ENCODE data around the gene PARD3.
"Not testable (repeated sequence)": the region's sequence is repeated elsewhere in the genome, so short reads cannot be mapped to it uniquely, and the experiment has no call there.

PARD3 gene

DNA sequence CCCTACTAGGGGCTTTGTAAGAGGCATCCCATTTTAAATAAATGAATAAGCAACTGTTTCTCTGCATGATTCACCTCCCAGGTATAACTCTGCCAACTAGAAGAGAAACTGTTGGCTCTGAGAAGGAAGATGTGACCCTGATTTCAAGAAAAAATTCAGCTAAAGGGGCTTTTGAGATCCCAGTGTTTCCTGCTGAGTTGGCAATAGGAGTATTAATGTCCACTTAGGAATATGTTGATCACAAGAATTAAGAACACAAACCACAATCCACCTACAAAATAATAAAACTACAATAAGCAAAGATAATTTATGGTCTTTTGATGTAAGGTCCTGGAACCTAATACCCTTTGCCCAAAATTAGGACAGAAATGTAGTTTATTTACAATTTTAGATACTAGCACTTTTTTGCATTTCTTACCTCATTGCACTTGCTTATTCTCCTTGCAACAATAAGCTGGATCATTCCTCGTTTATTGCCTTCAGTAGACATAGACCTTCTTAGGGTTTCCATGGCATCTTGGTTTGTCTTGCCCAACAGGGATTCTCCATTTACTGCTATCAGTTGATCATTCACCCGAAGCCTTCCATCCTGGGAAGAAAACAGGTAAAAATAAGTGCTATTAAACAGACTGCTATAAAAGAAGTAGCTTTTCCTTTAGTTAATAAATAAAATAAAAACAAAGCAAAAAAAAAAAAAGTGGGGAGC is 456.2 kb downstream of the PARD3 start:
- no peak for DNase-seq

DNA sequence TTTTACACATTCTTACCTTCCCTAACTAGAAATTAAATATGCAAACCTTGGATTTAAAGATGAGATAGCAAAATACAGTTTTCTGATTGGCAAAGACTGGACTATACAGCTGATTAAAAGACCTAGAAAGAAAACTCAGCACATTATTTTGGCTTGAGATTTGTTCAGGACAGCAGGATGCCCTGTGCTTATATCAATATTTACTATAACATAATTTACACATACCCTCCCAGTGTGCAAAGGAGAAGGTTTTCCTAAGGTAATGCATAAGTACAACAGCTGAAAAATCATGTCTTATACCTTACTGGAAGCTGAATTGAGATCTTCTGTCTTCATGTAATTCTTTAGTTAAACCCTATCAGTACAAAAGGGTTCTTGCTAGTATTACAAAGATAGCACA is 458.6 kb downstream of the PARD3 start:
- no peak for DNase-seq

DNA sequence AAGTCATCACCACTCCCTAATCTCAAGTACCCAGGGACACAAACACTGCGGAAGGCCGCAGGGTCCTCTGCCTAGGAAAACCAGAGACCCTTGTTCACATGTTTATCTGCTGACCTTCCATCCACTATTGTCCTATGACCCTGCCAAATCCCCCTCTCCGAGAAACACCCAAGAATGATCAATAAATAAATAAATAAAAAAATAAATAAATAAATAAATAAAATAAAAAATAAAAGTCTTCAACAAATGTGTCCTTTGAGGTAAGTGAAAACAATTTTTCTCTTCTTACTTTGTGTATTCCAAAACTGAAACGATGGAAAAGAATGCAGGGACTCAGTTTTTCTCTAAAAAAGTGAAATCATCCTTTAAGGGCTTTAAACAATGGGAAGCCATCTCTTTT is 461.6 kb downstream of the PARD3 start:
- DNase-seq, result not testable (repeated sequence)

DNA sequence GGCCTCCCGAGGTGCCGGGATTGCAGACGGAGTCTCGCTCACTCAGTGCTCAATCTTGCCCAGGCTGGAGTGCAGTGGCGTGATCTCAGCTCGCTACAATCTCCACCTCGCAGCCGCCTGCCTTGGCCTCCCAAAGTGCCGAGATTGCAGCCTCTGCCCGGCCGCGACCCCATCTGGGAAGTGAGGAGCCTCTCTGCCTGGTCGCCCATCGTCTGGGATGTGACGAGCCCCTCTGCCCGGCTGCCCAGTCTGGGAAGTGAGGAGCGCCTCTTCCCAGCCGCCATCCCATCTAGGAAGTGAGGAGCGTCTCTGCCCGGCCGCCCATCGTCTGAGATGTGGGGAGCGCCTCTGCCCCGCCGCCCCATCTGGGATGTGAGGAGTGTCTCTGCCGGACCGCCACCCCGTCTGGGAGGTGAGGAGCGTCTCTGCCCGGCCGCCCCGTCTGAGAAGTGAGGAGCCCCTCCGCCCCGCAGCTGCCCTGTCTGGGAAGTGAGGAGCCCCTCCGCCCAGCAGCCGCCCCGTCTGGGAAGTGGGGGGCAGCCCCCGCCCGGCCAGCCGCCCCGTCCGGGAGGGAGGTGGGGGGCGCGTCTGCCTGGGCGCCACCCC is 462.4 kb downstream of the PARD3 start:
- not testable (repeated sequence) for DNase-seq

DNA sequence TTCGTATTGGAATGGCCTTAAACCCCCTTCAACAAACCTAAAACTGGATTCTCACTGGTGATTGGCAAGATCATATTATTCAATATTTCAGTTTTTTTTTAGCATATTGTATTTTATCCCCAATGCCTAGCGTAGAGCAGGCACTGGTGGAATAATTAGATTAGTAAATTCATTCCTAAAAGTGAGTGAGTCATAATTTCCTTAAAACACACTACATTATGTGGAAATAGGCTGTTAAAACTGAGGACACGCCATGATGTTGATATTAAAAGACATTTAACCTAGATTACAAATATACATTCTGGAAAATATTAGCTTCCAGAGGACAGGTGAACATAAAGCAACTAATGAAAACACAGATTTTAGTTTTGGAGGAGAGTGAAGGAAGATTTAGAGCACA is 463.9 kb downstream of the PARD3 start:
- no peak for DNase-seq

DNA sequence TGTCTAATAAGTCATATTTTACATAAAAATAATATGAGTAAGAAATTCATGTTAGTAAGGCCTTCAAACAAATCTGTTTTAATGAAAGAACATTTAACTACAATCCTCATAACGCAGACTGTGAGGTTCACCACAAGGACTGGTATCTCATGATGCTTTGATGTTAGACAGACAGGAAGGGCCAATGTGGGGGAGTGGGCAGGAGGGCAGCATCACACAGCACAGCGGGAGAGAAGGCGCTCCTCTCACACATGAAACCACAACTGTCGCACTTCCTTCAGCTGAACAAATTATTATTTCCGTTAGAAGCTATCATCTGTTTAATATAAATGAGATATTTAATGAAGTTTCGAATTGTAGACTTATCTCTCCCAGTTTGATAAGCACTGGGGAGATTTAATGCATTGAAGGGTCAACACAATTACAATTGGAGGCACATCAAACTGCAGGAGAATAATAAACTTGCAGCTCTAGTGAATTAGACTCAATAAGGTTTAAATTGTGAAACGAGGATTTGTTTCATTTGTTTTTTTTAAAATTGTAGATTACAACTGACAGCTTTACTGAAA is 466.1 kb downstream of the PARD3 start:
- DNase-seq, result peak; percentile 0 to 4

DNA sequence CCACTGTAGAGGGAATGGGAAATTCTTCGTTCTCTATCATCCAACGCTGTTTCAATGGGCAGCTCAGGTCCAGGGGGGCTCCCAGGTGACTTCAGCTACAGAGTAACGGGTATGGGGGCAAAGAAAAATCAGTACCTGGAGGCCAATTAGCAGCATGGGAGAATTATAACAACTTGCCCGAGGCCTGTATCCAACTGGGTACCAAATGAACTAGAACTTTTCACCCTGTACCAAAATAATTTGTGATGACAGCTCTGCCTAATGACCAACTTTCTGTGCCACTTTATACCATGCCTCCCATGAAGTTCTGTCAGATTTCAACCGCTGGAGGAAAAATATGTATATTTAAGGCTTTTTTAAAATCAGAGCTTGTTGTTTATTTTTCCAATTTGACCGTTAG is 467.1 kb downstream of the PARD3 start:
- DNase-seq, result no peak

DNA sequence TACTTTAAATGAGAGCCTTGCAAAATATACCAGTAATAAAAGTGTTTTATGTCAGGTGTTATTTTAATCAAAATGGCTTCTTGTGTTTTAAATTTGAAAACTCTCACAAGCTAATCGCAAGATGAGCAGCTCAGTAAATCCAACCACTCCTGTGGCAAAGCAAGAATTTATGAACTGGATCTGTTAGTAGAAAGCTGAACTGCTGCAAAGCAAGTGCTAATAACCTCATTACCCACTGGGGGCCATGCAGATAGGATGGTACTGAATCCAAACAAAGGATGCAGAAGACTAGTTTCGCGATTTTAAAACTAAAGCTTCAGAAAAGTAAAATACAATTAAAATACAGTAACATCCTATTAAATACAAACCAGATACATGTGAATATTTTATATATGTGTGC is 468.0 kb downstream of the PARD3 start:
- DNase-seq, result no peak

DNA sequence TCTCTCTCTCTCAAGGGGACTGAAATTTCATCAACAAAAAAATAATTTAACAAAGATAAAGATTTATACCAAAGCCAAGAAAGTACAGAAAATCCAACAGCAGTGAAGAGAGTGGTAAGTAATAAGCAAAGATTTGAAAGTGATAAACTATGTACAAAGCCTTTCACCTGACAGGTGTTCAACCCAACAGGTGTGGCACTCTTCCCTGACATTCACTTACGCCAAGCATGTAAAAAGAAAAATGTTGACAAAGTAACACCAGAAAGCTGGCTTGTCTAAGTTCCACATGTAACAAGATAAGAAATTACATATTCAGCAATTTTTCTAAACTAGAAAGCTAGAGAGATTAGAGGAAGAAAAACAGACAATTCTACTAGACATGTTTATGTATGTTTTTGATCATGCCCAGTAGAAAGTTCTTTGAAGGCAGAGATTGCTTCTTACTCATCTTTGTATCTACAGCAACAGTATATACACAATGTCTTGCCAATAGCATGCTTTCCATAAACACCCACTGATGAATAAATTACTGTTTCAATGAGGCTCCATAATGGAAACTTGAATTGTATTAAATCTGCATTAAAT is 468.5 kb downstream of the PARD3 start:
- DNase-seq, result no peak

DNA sequence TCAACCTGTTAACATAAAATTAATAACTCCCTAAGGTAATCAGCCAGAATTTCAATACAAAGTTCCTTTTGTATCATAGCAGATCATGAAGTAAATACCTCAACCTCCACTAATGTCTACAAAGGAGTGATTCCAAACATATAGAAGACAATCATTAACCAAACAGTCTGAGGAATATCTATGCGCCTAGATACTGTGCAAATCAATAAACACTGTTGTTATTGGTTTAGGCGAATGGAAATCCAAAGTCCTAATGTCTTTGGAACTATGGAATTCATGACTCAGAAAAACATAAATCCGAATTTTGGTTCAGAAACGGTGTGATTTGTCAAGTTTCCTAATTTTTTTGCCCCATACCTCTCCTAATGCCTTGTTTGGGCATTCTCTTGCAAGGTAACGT is 469.7 kb downstream of the PARD3 start:
- no peak for DNase-seq

DNA sequence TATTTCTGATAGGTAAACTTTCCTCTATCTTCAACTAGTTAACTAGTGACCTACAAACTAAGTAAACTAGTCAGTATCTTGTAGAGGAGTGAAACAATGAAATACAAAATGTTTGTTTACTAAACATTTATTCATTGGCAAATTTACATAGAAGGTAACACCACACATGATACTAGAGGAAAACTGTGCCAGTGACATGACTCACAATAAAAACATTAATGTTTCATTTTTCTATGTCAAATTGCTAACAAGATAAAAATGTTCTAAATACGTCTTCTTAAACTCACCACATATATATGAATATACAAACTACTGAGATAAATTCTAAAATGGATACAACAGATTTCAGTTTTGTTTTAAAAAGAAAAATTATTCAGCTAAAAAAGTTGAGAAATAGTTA is 471.3 kb downstream of the PARD3 start:
- no peak for DNase-seq

DNA sequence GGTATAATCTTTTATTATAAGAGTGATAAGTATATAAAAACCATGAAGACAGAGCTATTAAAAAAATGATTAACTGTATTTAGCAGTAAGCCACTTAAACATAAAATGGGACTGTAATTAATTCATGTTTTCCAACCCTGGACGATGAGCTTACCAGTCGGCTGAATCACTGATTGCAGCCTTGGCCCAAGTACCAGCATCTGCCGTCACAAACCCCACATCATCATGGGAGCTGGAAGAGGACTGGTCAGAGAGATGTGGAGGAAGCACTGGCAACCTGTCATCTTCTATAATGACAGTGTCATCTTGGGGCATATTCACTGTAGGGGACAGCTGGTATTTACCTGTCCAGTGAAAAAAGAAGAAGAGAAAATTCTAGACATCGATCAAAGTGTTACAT is 473.6 kb downstream of the PARD3 start:
- no peak for DNase-seq

DNA sequence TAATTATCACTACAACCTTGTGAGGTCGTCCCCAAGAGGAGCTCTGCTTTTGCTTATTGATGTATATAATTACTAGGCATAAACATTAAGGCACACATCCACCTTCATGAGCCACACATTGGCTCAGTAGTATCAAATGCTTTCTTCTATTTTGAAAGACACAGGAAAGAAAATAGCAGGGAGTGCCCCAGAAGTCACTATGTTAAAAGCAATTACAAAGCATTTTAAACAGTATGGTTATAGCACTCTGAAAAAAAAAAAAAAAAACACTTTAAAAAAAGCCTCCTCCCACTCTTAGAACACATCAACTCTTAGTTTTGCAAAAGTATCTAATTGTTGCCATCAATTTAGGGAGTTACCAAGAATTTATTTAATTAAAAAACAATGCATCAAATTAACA is 474.2 kb downstream of the PARD3 start:
- no peak for DNase-seq

DNA sequence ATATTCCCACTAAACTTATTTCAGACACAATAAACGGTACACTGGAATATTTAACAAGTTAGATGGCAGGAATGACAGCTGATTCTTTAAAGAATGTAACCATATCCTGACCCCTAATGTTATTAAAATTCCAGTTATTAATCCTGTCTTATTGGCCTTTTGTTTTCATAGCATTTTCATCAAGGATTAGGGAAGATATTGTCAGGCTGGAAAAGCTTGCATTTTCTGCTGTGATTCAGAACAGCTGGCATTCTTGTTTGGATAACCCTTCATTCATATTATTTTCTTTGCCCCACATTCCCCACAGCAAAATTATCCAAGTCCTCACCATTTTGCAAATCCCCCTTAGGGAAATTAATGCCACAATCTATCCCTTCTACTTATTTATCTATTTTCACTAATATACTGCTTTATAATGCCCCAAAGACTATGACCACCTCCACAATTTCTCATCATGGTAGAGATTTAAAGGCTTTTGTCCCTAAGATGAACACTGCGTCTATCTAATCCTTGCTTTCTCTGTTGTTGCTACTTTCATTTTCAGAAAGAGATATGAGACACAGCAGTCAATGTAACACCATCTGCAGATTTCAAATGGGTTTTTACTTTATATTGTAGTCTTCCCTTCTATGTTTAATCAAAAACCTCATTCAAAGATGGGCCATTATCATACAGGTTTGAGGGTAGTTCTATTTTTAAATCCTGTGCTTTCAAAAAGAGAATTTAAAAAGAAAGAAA is 475.1 kb downstream of the PARD3 start:
- DNase-seq, result no peak

DNA sequence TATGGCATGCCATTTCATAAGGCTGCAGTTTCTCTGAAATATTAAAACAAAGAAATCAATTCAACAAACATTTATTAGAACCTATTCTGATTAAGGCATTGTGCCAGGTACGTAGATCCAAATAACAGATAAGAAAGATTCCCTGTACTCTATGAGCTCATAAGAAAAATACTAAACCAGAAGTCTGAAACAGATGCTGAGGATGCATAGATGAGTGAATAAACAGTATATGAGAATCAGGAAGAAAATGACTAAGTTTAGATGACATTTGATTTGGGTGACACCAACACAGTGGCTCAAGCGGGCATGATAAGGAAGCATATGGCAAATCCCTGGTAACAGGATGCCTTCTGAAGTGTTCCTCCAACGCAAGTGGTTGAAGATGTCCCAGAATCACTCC is 477.2 kb downstream of the PARD3 start:
- no peak for DNase-seq

DNA sequence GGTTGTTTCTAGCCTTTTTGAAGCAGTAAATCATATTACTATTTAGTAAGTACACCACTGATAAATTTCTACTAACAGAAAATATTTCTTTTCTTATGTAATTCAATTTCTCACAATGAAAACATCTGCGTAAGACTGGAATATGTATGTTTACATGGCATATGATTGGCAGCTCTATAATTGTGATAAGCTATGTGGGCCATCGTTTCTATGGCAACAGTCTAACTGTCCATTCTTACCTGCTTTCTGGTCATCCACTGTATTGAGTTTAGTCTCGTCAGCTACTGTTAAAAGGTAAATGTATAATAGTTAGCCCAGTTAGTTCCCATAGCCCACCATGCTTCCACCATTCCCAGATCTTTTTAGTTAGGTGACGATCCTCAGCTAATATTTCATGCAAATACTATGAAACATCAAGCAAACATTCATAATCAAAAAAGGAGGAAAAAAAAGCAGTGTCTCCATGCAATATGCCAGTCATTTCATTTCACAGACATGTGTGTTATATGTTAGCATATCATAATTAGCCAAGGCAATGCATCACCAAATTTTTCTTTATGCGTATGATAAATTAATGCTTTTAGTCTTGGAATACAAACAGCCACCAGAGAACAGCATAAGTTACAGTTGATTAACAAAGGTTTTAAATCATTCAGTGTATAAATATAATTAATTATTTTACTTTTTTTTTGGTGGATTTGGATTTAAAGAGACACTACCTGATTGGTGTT is 479.0 kb downstream of the PARD3 start:
- no peak for DNase-seq

DNA sequence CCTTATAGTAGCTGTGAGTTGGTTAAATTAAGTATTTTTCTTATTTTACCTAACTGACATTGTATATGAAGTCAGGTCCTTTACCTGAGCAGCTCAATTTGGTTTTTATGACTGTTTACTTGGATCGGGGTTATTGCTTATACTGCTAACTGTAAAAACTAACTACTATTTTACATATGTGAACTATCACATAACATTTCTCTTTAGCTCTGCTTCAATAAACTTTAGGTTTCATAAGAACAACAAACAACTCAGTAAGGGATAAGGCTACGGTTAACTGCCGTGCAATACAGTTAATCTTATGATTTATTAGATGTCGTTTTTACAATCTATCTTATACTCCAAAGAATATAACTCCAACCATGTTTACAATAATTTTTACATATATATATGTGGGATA is 480.2 kb downstream of the PARD3 start:
- no peak for DNase-seq

DNA sequence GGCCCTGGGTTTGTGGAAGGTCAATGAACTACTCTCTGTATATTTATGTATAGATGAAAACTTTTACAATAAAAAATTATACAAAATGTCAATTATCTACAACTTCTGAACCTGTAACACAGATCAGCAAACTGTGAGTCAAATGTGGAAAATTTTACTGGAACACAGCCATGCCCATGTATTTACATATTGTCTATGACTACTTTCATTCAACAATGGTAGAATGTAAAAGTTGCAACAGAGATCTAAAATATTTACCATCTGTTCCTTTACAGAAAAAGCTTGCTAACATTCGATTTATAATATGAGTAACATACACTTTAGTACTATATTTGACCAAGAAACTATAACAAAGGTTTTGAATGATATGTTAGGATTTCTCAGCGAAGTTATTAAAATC is 481.6 kb downstream of the PARD3 start:
- no peak for DNase-seq

DNA sequence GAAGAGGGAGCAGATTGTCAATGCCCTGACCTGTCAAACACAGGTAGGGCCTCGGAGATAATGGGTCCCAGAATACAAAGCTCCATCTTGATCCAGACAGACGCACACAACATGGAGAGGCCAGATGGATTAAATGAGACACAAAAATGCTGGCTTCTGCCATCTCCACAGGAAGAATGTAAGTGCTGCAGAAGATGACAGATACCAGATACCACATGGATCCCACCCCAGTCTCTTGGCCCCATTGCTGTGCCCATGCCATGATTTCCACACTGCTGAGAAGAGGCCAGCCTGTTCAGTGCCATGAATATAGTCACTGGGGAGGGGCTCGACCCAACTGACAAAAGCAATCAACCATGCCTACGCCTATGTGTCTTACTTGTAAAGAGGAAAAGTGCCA is 487.9 kb downstream of the PARD3 start:
- no peak for DNase-seq

DNA sequence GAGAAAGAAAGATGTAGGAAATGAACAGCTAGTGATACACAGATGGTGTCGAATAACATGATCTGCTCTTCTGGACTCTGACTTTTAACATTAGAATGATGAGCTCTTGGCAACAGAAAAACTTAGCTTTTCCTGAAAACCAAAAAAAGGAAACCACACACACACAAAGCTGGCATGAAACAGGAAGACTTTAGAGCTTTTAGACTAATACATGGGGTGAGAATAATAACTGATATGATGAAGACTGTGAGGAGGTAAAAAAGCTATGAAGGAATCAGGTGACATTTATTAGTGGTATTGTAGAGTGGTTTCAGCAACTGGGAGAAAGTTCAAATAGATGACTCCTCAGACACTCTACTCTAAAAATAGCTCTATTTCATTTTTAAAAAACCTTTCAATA is 491.9 kb downstream of the PARD3 start:
- no peak for DNase-seq

DNA sequence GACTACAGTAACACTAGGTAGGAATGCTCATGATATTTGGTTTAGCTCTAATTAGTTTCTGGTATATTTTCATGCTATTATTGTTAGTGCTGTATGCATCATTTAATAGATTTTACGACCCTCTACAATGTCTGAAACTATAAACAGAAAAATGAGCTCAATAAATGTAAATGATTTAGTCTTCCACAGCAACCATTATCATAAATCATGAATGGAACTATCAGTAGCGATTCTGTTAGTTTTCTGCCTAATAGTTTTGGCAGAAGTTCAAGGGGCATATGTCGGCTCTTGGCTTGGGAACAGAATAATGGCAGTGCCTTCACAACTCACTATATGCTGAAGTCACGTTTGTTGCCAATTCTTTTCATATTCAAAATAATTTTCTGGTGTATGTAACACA is 494.8 kb downstream of the PARD3 start:
- no peak for DNase-seq

DNA sequence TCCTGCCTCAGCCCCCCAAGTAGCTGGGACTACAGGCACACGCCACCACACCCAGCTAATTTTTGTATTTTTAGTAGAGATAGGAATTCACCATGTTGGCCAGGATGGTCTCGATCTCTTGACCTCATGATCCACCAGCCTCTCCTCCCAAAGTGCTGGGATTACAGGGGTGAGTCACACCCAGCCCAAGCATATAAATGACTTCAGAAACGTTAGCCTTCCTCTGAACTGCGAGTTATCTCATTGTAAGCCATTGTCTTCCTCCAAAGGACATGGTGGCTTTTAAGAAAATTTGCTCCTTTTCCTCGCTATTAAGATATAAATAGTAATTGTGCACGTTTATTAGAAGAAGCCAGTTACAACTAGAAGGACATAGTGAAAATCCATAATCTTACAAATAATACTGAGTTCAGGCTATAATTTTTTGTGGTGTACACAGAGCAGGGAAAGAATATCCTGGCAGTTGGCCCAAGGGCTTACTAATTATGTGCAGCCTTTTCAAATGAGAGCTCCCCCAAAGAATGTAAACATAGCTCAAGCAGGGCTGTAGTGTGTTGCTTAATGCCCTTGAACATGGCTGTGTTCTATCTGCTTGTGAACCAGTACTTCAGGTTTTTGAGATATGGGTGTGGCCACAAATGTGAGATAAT is 495.8 kb downstream of the PARD3 start:
- DNase-seq, result no peak
